Astrocyte (in vitro differentiated cells and primary cell): ENCODE data around the gene ADD1. TPM values are rescaled to one million over a fixed set of nuclear protein-coding genes. Genes with fewer than 3 reads are reported as not detected.

Experiments used
- DNase-seq: peaks from one replicate; pipeline ENCODE4 v3.0.0-alpha.2; 2010; ENCODE audit warnings: low read depth
- FAIRE-seq: peaks from 2 replicates; lab custom pipeline; 2011; peaks lifted over from hg19 to GRCh38; lab: Jason Lieb, UNC
- H2AFZ ChIP-seq: 2 replicates; pipeline ENCODE4 v1.6.0; 2012; ENCODE audit warnings: low read depth, low read length, inconsistent platforms
- H3K27ac ChIP-seq: 2 replicates; pipeline ENCODE4 v1.5.1; 2011; ENCODE audit warnings: low read depth, low read length, inconsistent platforms
- H3K27me3 ChIP-seq: 2 replicates; pipeline ENCODE4 v1.6.0; 2011; ENCODE audit warnings: low read length, inconsistent platforms; ENCODE audit not compliant: insufficient read depth
- H3K36me3 ChIP-seq: 2 replicates; pipeline ENCODE4 v1.5.1; 2011; ENCODE audit warnings: low read length, inconsistent platforms; ENCODE audit not compliant: insufficient read depth
- H3K4me1 ChIP-seq: 2 replicates; pipeline ENCODE4 v1.5.1; 2011; ENCODE audit warnings: low read length, inconsistent platforms; ENCODE audit not compliant: insufficient read depth
- H3K4me2 ChIP-seq: 2 replicates; pipeline ENCODE4 v1.6.0; 2012; ENCODE audit warnings: low read length, inconsistent platforms
- H3K4me3 ChIP-seq: 2 replicates; pipeline ENCODE4 v1.5.1; 2011; ENCODE audit warnings: low read depth, mild to moderate bottlenecking, low read length, inconsistent platforms; ENCODE audit not compliant: insufficient read depth
- H3K79me2 ChIP-seq: 2 replicates; pipeline ENCODE4 v1.6.0; 2012; ENCODE audit warnings: mild to moderate bottlenecking, low read length, inconsistent platforms; ENCODE audit not compliant: insufficient read depth
- H3K9ac ChIP-seq: 2 replicates; pipeline ENCODE4 v1.6.0; 2012; ENCODE audit warnings: mild to moderate bottlenecking, low read length, inconsistent platforms
- H3K9me3 ChIP-seq: 2 replicates; pipeline ENCODE4 v1.5.1; 2012; ENCODE audit warnings: low read depth, mild to moderate bottlenecking, low read length, inconsistent platforms; ENCODE audit not compliant: insufficient read depth
- H4K20me1 ChIP-seq: 2 replicates; pipeline ENCODE4 v1.6.0; 2012; ENCODE audit warnings: low read length, inconsistent platforms; ENCODE audit not compliant: insufficient read depth
- H3K27ac Mint-ChIP-seq: one replicate; pipeline ENCODE4 v1.8.0; 2021; ENCODE audit warnings: mild to moderate bottlenecking, mixed read lengths; ENCODE audit not compliant: unreplicated experiment
- H3K27me3 Mint-ChIP-seq: one replicate; pipeline ENCODE4 v1.8.0; 2021; ENCODE audit warnings: low read depth, mixed read lengths; ENCODE audit not compliant: unreplicated experiment
- H3K36me3 Mint-ChIP-seq: one replicate; pipeline ENCODE4 v1.8.0; 2021; ENCODE audit warnings: low read depth, mixed read lengths; ENCODE audit not compliant: unreplicated experiment
- H3K4me1 Mint-ChIP-seq: one replicate; pipeline ENCODE4 v1.8.0; 2021; ENCODE audit warnings: low read depth, mixed read lengths; ENCODE audit not compliant: unreplicated experiment
- H3K4me3 Mint-ChIP-seq: one replicate; pipeline ENCODE4 v1.8.0; 2021; ENCODE audit warnings: mild to moderate bottlenecking, moderate library complexity, mixed read lengths; ENCODE audit not compliant: unreplicated experiment
- H3K9me3 Mint-ChIP-seq: one replicate; pipeline ENCODE4 v1.8.0; 2021; ENCODE audit warnings: mild to moderate bottlenecking, mixed read lengths; ENCODE audit not compliant: unreplicated experiment
- EZH2 ChIP-seq: IDR thresholded peaks from 2 replicates; pipeline ENCODE4 v1.6.1; 2012; ENCODE audit warnings: mild to moderate bottlenecking, low read length, inconsistent platforms; ENCODE audit not compliant: insufficient read depth
- total RNA-seq: library from RNA; stranded (reverse); gene quantifications from 2 replicates; pipeline ENCODE4 v1.2.1, GENCODE V29; 2021
- TF ChIP-seq, protein P1 (sequence below): IDR thresholded peaks from 2 replicates; pipeline ENCODE4 v1.5.1; 2011; ENCODE audit warnings: low read depth, mild to moderate bottlenecking, inconsistent platforms, low read length, moderate library complexity; ENCODE audit not compliant: insufficient read depth

Gene ADD1
- total RNA-seq, 1 donor from 2014 or later, result 280 TPM

DNA sequence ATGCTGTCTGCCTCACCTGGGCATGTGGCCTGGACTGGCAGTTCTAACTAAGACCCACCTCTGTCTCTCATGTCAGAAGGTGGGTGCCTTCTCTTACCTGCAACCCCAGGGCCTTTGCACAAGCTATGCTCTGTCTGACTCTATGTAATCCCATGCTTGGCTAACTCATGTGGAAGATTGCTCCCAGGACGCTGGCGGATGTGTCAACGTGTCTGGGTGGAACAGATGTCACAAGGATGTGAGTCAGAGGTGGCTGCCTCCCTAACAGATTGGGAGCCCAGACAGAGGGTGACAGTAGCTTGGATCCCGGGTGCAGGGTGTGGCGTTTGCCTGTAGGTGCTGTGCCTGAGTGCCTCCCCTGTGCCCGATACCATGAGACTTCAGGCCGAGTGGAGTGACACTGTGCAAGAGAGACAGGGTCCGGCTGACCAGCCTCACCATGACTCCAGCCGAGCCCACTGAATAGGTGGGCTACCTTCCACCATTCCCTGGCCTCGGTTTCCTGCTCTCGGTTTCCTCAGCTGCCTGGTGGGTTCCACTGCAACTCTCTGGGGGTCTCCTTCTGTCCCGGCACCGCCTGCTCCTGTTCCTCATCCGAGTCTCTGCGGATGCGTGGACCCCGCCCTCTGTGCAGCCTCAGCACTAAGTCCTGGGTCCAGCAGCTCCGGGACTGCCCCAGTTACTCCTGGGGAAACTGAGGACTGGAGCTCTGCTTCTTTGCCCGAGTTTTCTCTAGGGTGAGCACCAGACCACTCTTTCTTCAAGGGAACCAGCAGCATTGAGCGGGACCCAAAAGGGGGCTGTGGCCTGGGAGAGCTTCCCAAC, 39.8 kb upstream of the ADD1 start:
- Mint-ChIP-seq H3K4me1 (peaks cover 9% of the 10 kb centered on the region), H3K27me3 (peaks cover 4% of the 10 kb centered on the region), H3K27ac (no peak overlapping the region), H3K9me3 (no peaks in the 10 kb centered on the region), H3K4me3 (no peak overlapping the region), H3K36me3 (peaks cover 11% of the 10 kb centered on the region)
- peaks cover 25% of the 10 kb centered on the region for H3K79me2 ChIP-seq
- FAIRE-seq (no peak), DNase-seq (no peak)
- no peaks in the 10 kb centered on the region for H3K36me3 ChIP-seq
- H4K20me1 ChIP-seq, result peaks cover 3% of the 10 kb centered on the region
- H3K9me3 ChIP-seq, result no peaks in the 10 kb centered on the region
- H3K9ac ChIP-seq, result no peak overlapping the region
- H3K4me2 ChIP-seq, result no peak overlapping the region
- H2AFZ ChIP-seq, result no peak overlapping the region
- no peak overlapping the region for H3K4me3 ChIP-seq
- no peaks in the 10 kb centered on the region for H3K27me3 ChIP-seq
- TF ChIP-seq, protein P1, sequence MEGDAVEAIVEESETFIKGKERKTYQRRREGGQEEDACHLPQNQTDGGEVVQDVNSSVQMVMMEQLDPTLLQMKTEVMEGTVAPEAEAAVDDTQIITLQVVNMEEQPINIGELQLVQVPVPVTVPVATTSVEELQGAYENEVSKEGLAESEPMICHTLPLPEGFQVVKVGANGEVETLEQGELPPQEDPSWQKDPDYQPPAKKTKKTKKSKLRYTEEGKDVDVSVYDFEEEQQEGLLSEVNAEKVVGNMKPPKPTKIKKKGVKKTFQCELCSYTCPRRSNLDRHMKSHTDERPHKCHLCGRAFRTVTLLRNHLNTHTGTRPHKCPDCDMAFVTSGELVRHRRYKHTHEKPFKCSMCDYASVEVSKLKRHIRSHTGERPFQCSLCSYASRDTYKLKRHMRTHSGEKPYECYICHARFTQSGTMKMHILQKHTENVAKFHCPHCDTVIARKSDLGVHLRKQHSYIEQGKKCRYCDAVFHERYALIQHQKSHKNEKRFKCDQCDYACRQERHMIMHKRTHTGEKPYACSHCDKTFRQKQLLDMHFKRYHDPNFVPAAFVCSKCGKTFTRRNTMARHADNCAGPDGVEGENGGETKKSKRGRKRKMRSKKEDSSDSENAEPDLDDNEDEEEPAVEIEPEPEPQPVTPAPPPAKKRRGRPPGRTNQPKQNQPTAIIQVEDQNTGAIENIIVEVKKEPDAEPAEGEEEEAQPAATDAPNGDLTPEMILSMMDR, result no peak
- no peak for TF ChIP-seq EZH2
- H3K27ac ChIP-seq, result no peak overlapping the region
- H3K4me1 ChIP-seq, result peaks cover 16% of the 10 kb centered on the region

DNA sequence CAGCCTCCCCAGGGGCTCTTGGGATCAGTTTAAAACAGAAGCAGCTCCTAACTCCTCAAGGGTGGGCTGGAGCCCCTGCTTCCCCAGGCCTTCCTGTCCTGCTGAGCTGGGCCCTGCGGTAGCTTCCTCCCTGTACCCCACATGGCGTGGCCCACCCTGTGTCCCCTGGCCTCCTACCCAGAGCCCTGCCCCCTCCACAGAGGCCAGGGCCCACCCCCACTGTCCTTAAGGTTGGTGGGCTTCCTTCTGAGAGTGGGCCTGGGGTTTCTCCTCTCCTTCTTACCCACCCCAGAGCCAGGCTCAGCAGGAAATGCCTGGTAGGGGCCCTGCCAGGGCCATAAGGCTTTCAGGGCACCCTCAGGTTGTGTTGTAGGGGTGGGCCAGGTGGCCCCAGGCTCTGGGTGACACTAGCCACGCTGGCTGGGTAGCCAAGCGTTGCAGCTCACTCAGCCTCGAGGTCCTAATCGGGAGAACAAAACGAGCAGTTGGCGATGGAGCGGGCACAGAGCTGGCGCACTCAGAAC, 39.1 kb upstream of the ADD1 start:
- H3K4me1 Mint-ChIP-seq, result peaks cover 7% of the 10 kb centered on the region
- Histone ChIP-seq H3K4me2 (no peak overlapping the region), H3K79me2 (peaks cover 20% of the 10 kb centered on the region), H3K27me3 (no peaks in the 10 kb centered on the region), H3K27ac (no peak overlapping the region), H2AFZ (no peak overlapping the region), H3K9ac (no peak overlapping the region), H3K36me3 (no peaks in the 10 kb centered on the region), H4K20me1 (peaks cover 3% of the 10 kb centered on the region), H3K9me3 (no peaks in the 10 kb centered on the region), H3K4me3 (no peak overlapping the region), H3K4me1 (peaks cover 16% of the 10 kb centered on the region)
- H3K27ac Mint-ChIP-seq, result no peak overlapping the region
- DNase-seq (no peak), FAIRE-seq (no peak)
- H3K9me3 Mint-ChIP-seq, result no peaks in the 10 kb centered on the region
- H3K36me3 Mint-ChIP-seq, result peaks cover 11% of the 10 kb centered on the region
- H3K27me3 Mint-ChIP-seq, result peaks cover 4% of the 10 kb centered on the region
- no peak for TF ChIP-seq EZH2
- TF ChIP-seq, protein P1, result no peak
- no peak overlapping the region for H3K4me3 Mint-ChIP-seq
